Esophagus squamous epithelium (tissue), 4 donors: Measurements from ENCODE around the gene C2orf69.

Source experiments
- CTCF ChIP-seq, 6 experiments: fragments of 450-650 bp in 4 of 6; fragments of 200-600 bp in 2 of 6; sonication (generic) in 2 of 6; IDR thresholded peaks; one replicate each; pipeline ENCODE4 v1.5.1; 2016 to 2019; ENCODE audit warnings: antibody characterized with exemption in 6 of 6, mild to moderate bottlenecking in 4 of 6, moderate library complexity in 4 of 6
- POLR2A ChIP-seq, 4 donors: fragments of 450-650 bp; IDR thresholded peaks; one replicate each; pipeline ENCODE4 v1.6.1; 2017; ENCODE audit warnings: antibody characterized with exemption in 4 of 4, mild to moderate bottlenecking in 4 of 4, moderate library complexity in 3 of 4

- TF ChIP-seq CTCF (IDR thresholded peaks at IDR 0.05) = no peak
- TF ChIP-seq POLR2A (IDR thresholded peaks at IDR 0.05) = no peak
Observed at GRCh38 chr2:199914372-199914958, 3.4 kb downstream of the C2orf69 start.
